GM19193 (cell line): ENCODE results near the gene CCDC172.

Experiments used
- POLR2A ChIP-seq: IDR thresholded peaks from 4 replicates; pipeline ENCODE4 v1.6.1; 2011; ENCODE audit not compliant: insufficient read depth, insufficient read length; ENCODE audit errors: extremely low read depth

The CCDC172 gene

DNA sequence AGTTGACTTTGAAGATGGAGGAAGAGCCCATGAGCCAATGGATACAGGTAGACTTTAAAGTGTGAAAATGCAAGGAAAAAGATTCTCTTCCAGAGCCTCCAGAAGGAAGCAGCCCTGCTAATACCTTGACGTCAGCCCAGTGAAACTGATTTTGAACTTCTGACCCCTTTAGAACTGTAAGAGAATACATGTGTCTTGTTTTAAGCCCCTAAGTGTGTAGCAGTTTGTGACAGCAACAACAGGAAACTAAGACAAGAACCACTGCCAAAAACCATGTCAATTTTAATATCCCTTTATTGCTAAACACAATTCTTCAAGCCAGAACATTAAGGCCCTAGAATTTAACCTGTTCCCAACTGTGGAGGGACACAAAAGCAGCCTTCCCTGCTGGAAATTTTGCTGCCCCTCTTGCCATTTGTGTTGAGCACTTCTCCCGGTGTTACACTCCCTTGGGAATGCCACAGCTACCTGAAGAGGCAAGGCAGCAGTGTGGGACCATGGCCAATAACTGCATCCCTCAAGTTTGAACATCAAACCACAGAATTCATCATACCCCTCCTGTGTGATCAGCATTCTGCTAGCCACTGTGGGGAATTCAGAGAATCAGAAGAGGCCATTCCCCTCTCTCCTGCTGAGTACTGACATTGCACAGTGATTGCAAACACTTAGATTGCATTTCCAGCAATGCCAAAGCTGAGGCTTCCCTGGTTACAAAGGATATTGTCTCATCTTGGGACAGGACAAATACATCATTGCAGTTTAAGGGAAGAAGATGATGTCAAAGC, 12.3 kb upstream of the CCDC172 start:
- TF ChIP-seq POLR2A, result no peak

GRCh38 chr10:116312548-116312947, 11.7 kb upstream of the CCDC172 start:
- no peak for TF ChIP-seq POLR2A

- no peak for TF ChIP-seq POLR2A
Measured at GRCh38 chr10:116316503-116316902, 7.7 kb upstream of the CCDC172 start.

GRCh38 chr10:116324951-116325635, 845 bp downstream of the CCDC172 start:
- TF ChIP-seq POLR2A, result no peak

GRCh38 chr10:116325987-116326386, 1.7 kb downstream of the CCDC172 start:
- no peak for TF ChIP-seq POLR2A

- no peak for TF ChIP-seq POLR2A
Measured at GRCh38 chr10:116329153-116329552, 4.9 kb downstream of the CCDC172 start.

DNA sequence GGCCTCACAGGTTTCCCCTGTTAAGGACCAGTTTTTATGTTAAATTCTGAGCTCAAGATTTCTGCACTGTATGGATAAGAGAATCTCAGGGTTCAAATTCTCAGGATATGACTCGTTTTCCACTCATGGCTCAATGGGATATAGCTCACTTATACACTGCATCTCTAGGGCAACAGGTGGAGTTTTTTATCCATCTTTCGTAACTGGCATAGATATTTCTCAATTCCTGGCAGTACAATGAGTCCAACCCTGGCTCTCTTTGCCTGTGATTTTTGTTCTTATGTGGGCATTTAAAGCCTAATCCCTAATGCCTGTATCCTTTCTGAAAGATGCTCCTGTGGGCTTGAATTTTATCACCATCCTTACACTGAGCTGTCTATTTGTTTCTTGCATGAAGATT, 7.6 kb downstream of the CCDC172 start:
- no peak for TF ChIP-seq POLR2A

DNA sequence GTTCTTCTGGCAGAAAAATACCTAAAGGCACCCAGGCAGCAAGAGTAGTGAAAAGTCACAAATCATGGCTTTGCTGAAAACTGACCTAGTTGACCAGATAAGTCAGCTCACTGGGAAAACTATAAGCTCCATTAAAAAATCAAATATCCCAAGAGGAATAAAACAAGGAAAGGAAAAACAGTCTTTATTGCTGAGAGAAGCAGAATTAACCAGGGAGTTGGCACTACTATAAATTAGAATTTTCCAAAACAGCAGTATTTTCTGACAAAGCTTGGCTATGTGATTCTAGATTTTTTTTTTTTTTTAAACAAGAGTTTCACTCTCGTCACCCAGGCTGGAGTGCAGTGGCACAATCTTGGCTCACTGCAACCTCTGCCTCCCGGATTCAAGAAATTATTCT, 12.6 kb downstream of the CCDC172 start:
- no peak for TF ChIP-seq POLR2A

- no peak for TF ChIP-seq POLR2A
Measured at GRCh38 chr10:116352125-116352524, 27.9 kb downstream of the CCDC172 start.

DNA sequence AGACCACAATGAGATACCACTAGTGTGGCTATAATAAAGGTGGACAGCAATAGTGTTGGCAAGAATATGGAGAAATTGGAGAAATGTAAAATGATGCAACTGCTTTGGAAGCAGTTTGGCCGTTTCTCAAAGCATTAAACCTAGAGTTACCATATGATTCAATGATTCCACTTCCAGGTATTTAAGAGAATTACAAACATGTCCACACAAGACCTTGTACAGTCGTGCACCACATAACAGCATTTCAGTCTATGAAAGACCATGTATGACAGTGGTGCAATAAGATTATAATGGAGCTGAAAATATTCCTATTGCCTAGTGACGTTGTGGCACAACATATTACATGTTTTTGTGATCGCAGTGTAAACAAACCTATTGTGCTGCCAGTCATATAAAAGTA, 29.6 kb downstream of the CCDC172 start:
- TF ChIP-seq POLR2A, result no peak

GRCh38 chr10:116355341-116355740, 31.1 kb downstream of the CCDC172 start:
- TF ChIP-seq POLR2A, result no peak

- no peak for TF ChIP-seq POLR2A
Measured at GRCh38 chr10:116356833-116357232, 32.6 kb downstream of the CCDC172 start.

DNA sequence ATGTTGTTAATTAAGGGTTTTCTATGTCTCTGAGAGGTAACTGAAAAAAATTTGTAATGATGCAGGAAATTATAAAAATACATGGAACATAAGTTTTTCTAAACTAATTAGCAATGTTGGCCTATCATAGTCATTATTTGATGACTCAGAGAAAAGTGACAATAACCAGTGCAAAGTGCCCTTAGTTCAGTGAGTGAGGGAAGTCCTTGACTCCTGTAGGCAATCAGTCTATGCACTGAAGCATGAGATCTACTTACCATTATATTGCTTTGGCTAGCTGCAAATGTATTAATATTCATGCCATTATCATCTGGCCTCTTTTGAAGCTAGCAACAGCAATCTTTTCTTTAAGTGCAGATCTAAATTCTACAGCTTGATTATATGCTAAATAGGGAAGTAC, 40.6 kb downstream of the CCDC172 start:
- TF ChIP-seq POLR2A, result no peak

- TF ChIP-seq POLR2A, result no peak
Measured at GRCh38 chr10:116371737-116372136, 47.5 kb downstream of the CCDC172 start.

GRCh38 chr10:116382290-116382689, 58.0 kb downstream of the CCDC172 start:
- no peak for TF ChIP-seq POLR2A

DNA sequence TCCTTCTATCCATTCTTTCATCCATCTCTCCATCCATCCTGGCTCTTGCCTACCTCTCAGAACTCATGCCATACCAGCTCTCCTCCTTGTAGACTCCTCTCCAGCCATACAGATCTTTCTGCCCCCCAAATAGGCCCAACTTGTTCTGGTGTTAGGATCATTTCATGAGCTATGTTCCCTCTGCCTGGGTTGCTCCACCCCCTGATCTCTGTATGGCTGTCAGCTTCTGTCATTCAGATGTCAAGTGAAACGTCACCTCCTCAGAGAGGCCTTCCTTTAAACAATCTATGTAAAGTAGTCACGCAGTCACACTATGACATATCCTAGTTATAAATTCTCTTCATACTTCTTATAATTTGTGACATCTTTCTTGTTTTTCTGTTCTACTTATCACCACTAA, 61.1 kb downstream of the CCDC172 start:
- no peak for TF ChIP-seq POLR2A
